GM21576 (cell line): Measurements from ENCODE around the gene ANTXR1.

Experiments used
- ATAC-seq: cut with Tn5 transposase; IDR thresholded peaks from one replicate; pipeline ENCODE4 v1.9.1; 2021; ENCODE audit warnings: mild to moderate bottlenecking, moderate library complexity; ENCODE audit not compliant: unreplicated experiment

ANTXR1 gene

GRCh38 chr2:69001879-69002278 is 11.1 kb upstream of the ANTXR1 start:
- ATAC-seq, result no peak

- ATAC-seq, result no peak
Observed at GRCh38 chr2:69003731-69004130, 9.2 kb upstream of the ANTXR1 start.

GRCh38 chr2:69007169-69007568 is 5.8 kb upstream of the ANTXR1 start:
- no peak for ATAC-seq

GRCh38 chr2:69007603-69008002 is 5.4 kb upstream of the ANTXR1 start:
- no peak for ATAC-seq

GRCh38 chr2:69010437-69011194 is 2.4 kb upstream of the ANTXR1 start:
- ATAC-seq, result no peak

GRCh38 chr2:69011611-69012157 is 1.3 kb upstream of the ANTXR1 start:
- ATAC-seq, result no peak

- no peak for ATAC-seq
Observed at GRCh38 chr2:69012310-69013141, 453 bp upstream of the ANTXR1 start.

- no peak for ATAC-seq
Observed at GRCh38 chr2:69013840-69014821, 1.2 kb downstream of the ANTXR1 start.

GRCh38 chr2:69017080-69017479 is 4.1 kb downstream of the ANTXR1 start:
- no peak for ATAC-seq

- no peak for ATAC-seq
Observed at GRCh38 chr2:69017835-69018234, 4.9 kb downstream of the ANTXR1 start.

GRCh38 chr2:69018678-69019095 is 5.7 kb downstream of the ANTXR1 start:
- ATAC-seq, result no peak

GRCh38 chr2:69020496-69021426 is 7.8 kb downstream of the ANTXR1 start:
- ATAC-seq, result no peak

- ATAC-seq, result no peak
Observed at GRCh38 chr2:69021727-69022126, 8.7 kb downstream of the ANTXR1 start.

GRCh38 chr2:69022548-69022947 is 9.6 kb downstream of the ANTXR1 start:
- no peak for ATAC-seq

GRCh38 chr2:69023236-69023635 is 10.3 kb downstream of the ANTXR1 start:
- ATAC-seq, result no peak

- ATAC-seq, result no peak
Observed at GRCh38 chr2:69026026-69026425, 13.0 kb downstream of the ANTXR1 start.

GRCh38 chr2:69026691-69027459 is 13.9 kb downstream of the ANTXR1 start:
- no peak for ATAC-seq

- no peak for ATAC-seq
Observed at GRCh38 chr2:69030800-69031428, 17.9 kb downstream of the ANTXR1 start.
